ENCODE measurements around the gene EIF4A2. TPM values are rescaled to one million over a fixed set of nuclear protein-coding genes. Genes with fewer than 3 reads are reported as not detected.
A peak's percentile ranks its signal among the peaks of the same experiment; 100 is the strongest.
"Not testable (repeated sequence)": the region's sequence is repeated elsewhere in the genome, so short reads cannot be mapped to it uniquely, and the experiment has no call there.

Gene EIF4A2
- total RNA-seq, 1 donor from 2014 or later = 450 TPM

GRCh38 chr3:186814100-186814499 lies 30.7 kb downstream of the EIF4A2 start:
- Mint-ChIP-seq H3K4me1 (ENCODE audit: low read depth) (no peaks in the 10 kb centered on the region), H3K36me3 (ENCODE audit: low read depth) (no peaks in the 10 kb centered on the region), H3K9me3 (no peaks in the 10 kb centered on the region), H3K27me3 (ENCODE audit: low read depth) (no peaks in the 10 kb centered on the region), H3K27ac (no peak overlapping the region), H3K4me3 (ENCODE audit: low read depth) (no peak overlapping the region)
- no peak for DNase-seq (ENCODE audit: low spot score)
- intact Hi-C loops (cut with micrococcal nuclease) = no loop called here

GRCh38 chr3:186815435-186815834 lies 32.1 kb downstream of the EIF4A2 start:
- intact Hi-C loops (cut with micrococcal nuclease) = no loop called here
- Mint-ChIP-seq H3K27me3 (ENCODE audit: low read depth) (no peaks in the 10 kb centered on the region), H3K9me3 (no peaks in the 10 kb centered on the region), H3K4me3 (ENCODE audit: low read depth) (no peak overlapping the region), H3K4me1 (ENCODE audit: low read depth) (no peaks in the 10 kb centered on the region), H3K27ac (no peak overlapping the region), H3K36me3 (ENCODE audit: low read depth) (no peaks in the 10 kb centered on the region)
- DNase-seq (ENCODE audit: low spot score) = no peak

- no peaks in the 10 kb centered on the region for H3K4me1 Mint-ChIP-seq (ENCODE audit: low read depth)
- no peak for DNase-seq (ENCODE audit: low spot score)
- no peaks in the 10 kb centered on the region for H3K9me3 Mint-ChIP-seq
- H3K27me3 Mint-ChIP-seq (ENCODE audit: low read depth) = no peaks in the 10 kb centered on the region
- no peaks in the 10 kb centered on the region for H3K36me3 Mint-ChIP-seq (ENCODE audit: low read depth)
- H3K27ac Mint-ChIP-seq = no peak overlapping the region
- intact Hi-C loops (cut with micrococcal nuclease) = no loop called here
- no peak overlapping the region for H3K4me3 Mint-ChIP-seq (ENCODE audit: low read depth)
Measured at GRCh38 chr3:186818516-186818915, 35.1 kb downstream of the EIF4A2 start.

- intact Hi-C loops (cut with micrococcal nuclease) = no loop called here
- Mint-ChIP-seq H3K9me3 (no peaks in the 10 kb centered on the region), H3K4me1 (ENCODE audit: low read depth) (peaks cover 1% of the 10 kb centered on the region), H3K27me3 (ENCODE audit: low read depth) (no peaks in the 10 kb centered on the region), H3K36me3 (ENCODE audit: low read depth) (no peaks in the 10 kb centered on the region), H3K4me3 (ENCODE audit: low read depth) (no peak overlapping the region), H3K27ac (no peak overlapping the region)
- no peak for DNase-seq (ENCODE audit: low spot score)
Measured at GRCh38 chr3:186818956-186819355, 35.6 kb downstream of the EIF4A2 start.

- DNase-seq (ENCODE audit: low spot score) = no peak
- H3K27me3 Mint-ChIP-seq (ENCODE audit: low read depth) = no peaks in the 10 kb centered on the region
- intact Hi-C loops (cut with micrococcal nuclease) = loop anchor here (1.0 to 10.0 kb wide), 4 partner anchors 15 to 837 kb away; partner anchors contain the start of genes EIF4A2 and RFC4
- no peak overlapping the region for H3K4me3 Mint-ChIP-seq (ENCODE audit: low read depth)
- no peaks in the 10 kb centered on the region for H3K9me3 Mint-ChIP-seq
- H3K27ac Mint-ChIP-seq = no peak overlapping the region
- H3K36me3 Mint-ChIP-seq (ENCODE audit: low read depth) = peaks cover 3% of the 10 kb centered on the region
- peaks cover 19% of the 10 kb centered on the region for H3K4me1 Mint-ChIP-seq (ENCODE audit: low read depth)
Measured at GRCh38 chr3:186821429-186822387, 38.3 kb downstream of the EIF4A2 start.

GRCh38 chr3:186822388-186822759 lies 39.0 kb downstream of the EIF4A2 start:
- not testable (repeated sequence) for DNase-seq (ENCODE audit: low spot score); H3K4me3 Mint-ChIP-seq (ENCODE audit: low read depth); H3K9me3 Mint-ChIP-seq; H3K27me3 Mint-ChIP-seq (ENCODE audit: low read depth); H3K36me3 Mint-ChIP-seq (ENCODE audit: low read depth); H3K27ac Mint-ChIP-seq
- intact Hi-C loops (cut with micrococcal nuclease) = loop anchor here (5.0 to 10.0 kb wide), 2 partner anchors 40 to 838 kb away; partner anchors contain the start of gene EIF4A2
- peaks cover 19% of the 10 kb centered on the region for H3K4me1 Mint-ChIP-seq (ENCODE audit: low read depth)

GRCh38 chr3:186823386-186823785 lies 40.0 kb downstream of the EIF4A2 start:
- H3K9me3 Mint-ChIP-seq = no peaks in the 10 kb centered on the region

GRCh38 chr3:186824430-186825139 lies 41.2 kb downstream of the EIF4A2 start:
- H3K27me3 Mint-ChIP-seq (ENCODE audit: low read depth) = peaks cover 13% of the 10 kb centered on the region
- peaks cover 3% of the 10 kb centered on the region for H3K36me3 Mint-ChIP-seq (ENCODE audit: low read depth)
- intact Hi-C loops (cut with micrococcal nuclease) = loop anchor here (5.0 to 10.0 kb wide), 3 partner anchors 42 to 840 kb away; partner anchors contain the start of genes DNAJB11 and EIF4A2
- no peak for DNase-seq (ENCODE audit: low spot score)
- H3K4me3 Mint-ChIP-seq (ENCODE audit: low read depth) = peak overlapping the region; percentile 4
- peaks cover 21% of the 10 kb centered on the region for H3K4me1 Mint-ChIP-seq (ENCODE audit: low read depth)
- no peak overlapping the region for H3K27ac Mint-ChIP-seq
- no peaks in the 10 kb centered on the region for H3K9me3 Mint-ChIP-seq

More at GRCh38 chr3:186823386-186823785, 40.0 kb downstream of the EIF4A2 start:
- Mint-ChIP-seq H3K27ac (no peak overlapping the region), H3K4me3 (ENCODE audit: low read depth) (no peak overlapping the region), H3K27me3 (ENCODE audit: low read depth) (peaks cover 4% of the 10 kb centered on the region), H3K4me1 (ENCODE audit: low read depth) (peaks cover 19% of the 10 kb centered on the region), H3K36me3 (ENCODE audit: low read depth) (peaks cover 3% of the 10 kb centered on the region)
- no peak for DNase-seq (ENCODE audit: low spot score)
- intact Hi-C loops (cut with micrococcal nuclease) = loop anchor here (5.0 to 10.0 kb wide), 2 partner anchors 41 to 839 kb away; partner anchors contain the start of gene EIF4A2

- H3K27me3 Mint-ChIP-seq (ENCODE audit: low read depth) = peaks cover 21% of the 10 kb centered on the region
- peaks cover 21% of the 10 kb centered on the region for H3K4me1 Mint-ChIP-seq (ENCODE audit: low read depth)
- DNase-seq (ENCODE audit: low spot score) = peak; percentile 23
- peak overlapping the region; percentile 91 for H3K4me3 Mint-ChIP-seq (ENCODE audit: low read depth)
- peak overlapping the region; percentile 74 for H3K27ac Mint-ChIP-seq
- intact Hi-C loops (cut with micrococcal nuclease) = loop anchor here (5.0 to 10.0 kb wide), 2 partner anchors 253 to 841 kb away; partner anchors contain the start of gene DNAJB11
- H3K9me3 Mint-ChIP-seq = no peaks in the 10 kb centered on the region
- peaks cover 3% of the 10 kb centered on the region for H3K36me3 Mint-ChIP-seq (ENCODE audit: low read depth)
Measured at GRCh38 chr3:186825294-186825821, 42.0 kb downstream of the EIF4A2 start.

- intact Hi-C loops (cut with micrococcal nuclease) = loop anchor here (2.0 to 10.0 kb wide), 6 partner anchors 19 to 841 kb away; partner anchors contain the start of genes DNAJB11, RFC4 and ST6GAL1
- Mint-ChIP-seq H3K36me3 (ENCODE audit: low read depth) (peaks cover 3% of the 10 kb centered on the region), H3K27ac (peak overlapping the region; percentile 74)
Measured at GRCh38 chr3:186825872-186826409, 42.6 kb downstream of the EIF4A2 start.

GRCh38 chr3:186826410-186826975 lies 43.1 kb downstream of the EIF4A2 start:
- Mint-ChIP-seq H3K27ac (peak overlapping the region; percentile 65), H3K4me3 (ENCODE audit: low read depth) (peak overlapping the region; percentile 91), H3K4me1 (ENCODE audit: low read depth) (peaks cover 21% of the 10 kb centered on the region), H3K27me3 (ENCODE audit: low read depth) (peaks cover 32% of the 10 kb centered on the region), H3K9me3 (no peaks in the 10 kb centered on the region), H3K36me3 (ENCODE audit: low read depth) (peaks cover 3% of the 10 kb centered on the region)
- intact Hi-C loops (cut with micrococcal nuclease) = loop anchor here (2.0 to 10.0 kb wide), 6 partner anchors 20 to 842 kb away; partner anchors contain the start of genes DNAJB11, RFC4 and ST6GAL1
- no peak for DNase-seq (ENCODE audit: low spot score)

More at GRCh38 chr3:186825872-186826409, 42.6 kb downstream of the EIF4A2 start:
- no peak for DNase-seq (ENCODE audit: low spot score)
- H3K9me3 Mint-ChIP-seq = no peaks in the 10 kb centered on the region
- peaks cover 26% of the 10 kb centered on the region for H3K27me3 Mint-ChIP-seq (ENCODE audit: low read depth)
- peaks cover 21% of the 10 kb centered on the region for H3K4me1 Mint-ChIP-seq (ENCODE audit: low read depth)
- peak overlapping the region; percentile 91 for H3K4me3 Mint-ChIP-seq (ENCODE audit: low read depth)

Data from activated T-helper 2 cell treated with anti-CD3 and anti-CD28 coated beads, Interferon-gamma antibody, Interleukin-2, Interleukin-4, amounts not matched to agents 10 μg/mL and 5 μg/mL and 100 μg/mL, durations not matched to agents 14 hours and 24 hours and 36 hours (primary cell).